H1 (cell line): ENCODE results near the gene KIAA0040. TPM values are rescaled to one million over a fixed set of nuclear protein-coding genes. Genes with fewer than 3 reads are reported as not detected.

Experiments
- ASH2L ChIP-seq: fragments of 200-600, 300-600 bp; sonication (generic); IDR thresholded peaks from one replicate; pipeline ENCODE4 v1.7.1; 2017; ENCODE audit warnings: low read length
- BCL11A ChIP-seq, 2 experiments: IDR thresholded peaks; one replicate each; pipeline ENCODE4 v1.6.1; 2011; ENCODE audit warnings: low read depth in 2 of 2, low read length in 2 of 2, mild to moderate bottlenecking in 2 of 2
- CBX8 ChIP-seq: fragments of 300-800, 300-1000 bp; sonication (generic); IDR thresholded peaks from 2 replicates; pipeline ENCODE4 v1.7.1; 2016; ENCODE audit warnings: low read depth, low read length, borderline replicate concordance
- CHD7 ChIP-seq: fragments of 300-600 bp; sonication (generic); IDR thresholded peaks from 2 replicates; pipeline ENCODE4 v1.7.1; 2012; ENCODE audit warnings: low read length, moderate library complexity, mild to moderate bottlenecking, inconsistent platforms; ENCODE audit not compliant: insufficient replicate concordance
- E2F6 ChIP-seq: IDR thresholded peaks from 2 replicates; pipeline ENCODE4 v1.6.1; 2012; ENCODE audit warnings: inconsistent platforms
- GABPA ChIP-seq: IDR thresholded peaks from 2 replicates; pipeline ENCODE4 v1.6.1; 2011; ENCODE audit warnings: mild to moderate bottlenecking, low read length, moderate library complexity, borderline replicate concordance; ENCODE audit not compliant: insufficient read depth
- GTF2F1 ChIP-seq: IDR thresholded peaks from 2 replicates; pipeline ENCODE4 v1.6.1; 2012; ENCODE audit warnings: low read depth, low read length, improper control_type of control experiment, borderline replicate concordance
- KDM5A ChIP-seq: fragments of 200-600 bp; IDR thresholded peaks from 2 replicates; pipeline ENCODE4 v1.7.1; 2012; ENCODE audit warnings: mild to moderate bottlenecking, low read length, inconsistent platforms, mixed read lengths
- SIRT6 ChIP-seq: IDR thresholded peaks from one replicate; pipeline ENCODE4 v1.7.1; 2012; ENCODE audit warnings: low read length, inconsistent platforms
- SP2 ChIP-seq: IDR thresholded peaks from 2 replicates; pipeline ENCODE4 v1.6.1; 2012; ENCODE audit warnings: mild to moderate bottlenecking, low read length, inconsistent platforms
- TAF1 ChIP-seq: IDR thresholded peaks from 2 replicates; pipeline ENCODE4 v1.6.1; 2011; ENCODE audit warnings: mild to moderate bottlenecking, low read depth, low read length
- YY1 ChIP-seq: IDR thresholded peaks from 2 replicates; pipeline ENCODE4 v1.6.1; 2011; ENCODE audit warnings: low read depth, mild to moderate bottlenecking, low read length
- polyA plus RNA-seq, 7 experiments: library from polyadenylated mRNA; depleted of rRNA in 3 of 7; stranded (reverse) in 5 of 7; unstranded in 2 of 7; fragments of >200 nt in 5 of 7; fragments of 200-250 nt in 2 of 7; gene quantifications; 1 replicate in 5 of 7; 2 replicates in 1 of 7; 4 replicates in 1 of 7; pipeline versions ENCODE4 v1.2.1 to v1.2.3, GENCODE V29; 2011 to 2013; ENCODE audit warnings: missing spikeins in 2 of 7, mixed read lengths in 2 of 7
- total RNA-seq: library from RNA; stranded (reverse); fragmentation: NEBNext Ultra II Directional; extraction: Animal tissue kit (Norgen Biotek cat#: 25700); gene quantifications from 2 replicates; pipeline ENCODE4 v1.2.1, GENCODE V29; 2021

Gene KIAA0040
- total and polyA plus RNA-seq, 2 of the 8 experiments (the other 6 are each of a cell fraction or from before 2014, with no cell fraction given), result 11.0 to 14.1 TPM

GRCh38 chr1:175219774-175220173, 27.2 kb upstream of the KIAA0040 start (continued):
- no peak for TF ChIP-seq CHD7
- no peak for TF ChIP-seq E2F6
- TF ChIP-seq YY1, result no peak
- no peak for TF ChIP-seq KDM5A
- no peak for TF ChIP-seq BCL11A (IDR thresholded peaks at IDR 0.05; ENCODE audit: low read depth in 2 of 2, low read length in 2 of 2)
- no peak for TF ChIP-seq GTF2F1
- no peak for TF ChIP-seq TAF1
- no peak for TF ChIP-seq SP2
- no peak for TF ChIP-seq CBX8
- no peak for TF ChIP-seq GABPA
- no peak for TF ChIP-seq ASH2L
- TF ChIP-seq SIRT6, result no peak
